DOHH2 (cell line): ENCODE measurements around the gene GLOD5.

Experiments
- EZH2phosphoT487 ChIP-seq: fragments of 200-600 bp; sonication (generic); IDR thresholded peaks from 2 replicates; pipeline ENCODE4 v1.6.1; 2017; ENCODE audit warnings: borderline replicate concordance, mild to moderate bottlenecking, antibody characterized with exemption, low read length, moderate library complexity, mixed read lengths
- TF ChIP-seq, protein P1 (sequence below): fragments of 200-600 bp; sonication (generic); IDR thresholded peaks from one replicate; pipeline ENCODE4 v1.5.1; 2014; ENCODE audit warnings: antibody characterized with exemption, mild to moderate bottlenecking, low read depth, low read length; ENCODE audit not compliant: poor library complexity, severe bottlenecking

- TF ChIP-seq, protein P1, sequence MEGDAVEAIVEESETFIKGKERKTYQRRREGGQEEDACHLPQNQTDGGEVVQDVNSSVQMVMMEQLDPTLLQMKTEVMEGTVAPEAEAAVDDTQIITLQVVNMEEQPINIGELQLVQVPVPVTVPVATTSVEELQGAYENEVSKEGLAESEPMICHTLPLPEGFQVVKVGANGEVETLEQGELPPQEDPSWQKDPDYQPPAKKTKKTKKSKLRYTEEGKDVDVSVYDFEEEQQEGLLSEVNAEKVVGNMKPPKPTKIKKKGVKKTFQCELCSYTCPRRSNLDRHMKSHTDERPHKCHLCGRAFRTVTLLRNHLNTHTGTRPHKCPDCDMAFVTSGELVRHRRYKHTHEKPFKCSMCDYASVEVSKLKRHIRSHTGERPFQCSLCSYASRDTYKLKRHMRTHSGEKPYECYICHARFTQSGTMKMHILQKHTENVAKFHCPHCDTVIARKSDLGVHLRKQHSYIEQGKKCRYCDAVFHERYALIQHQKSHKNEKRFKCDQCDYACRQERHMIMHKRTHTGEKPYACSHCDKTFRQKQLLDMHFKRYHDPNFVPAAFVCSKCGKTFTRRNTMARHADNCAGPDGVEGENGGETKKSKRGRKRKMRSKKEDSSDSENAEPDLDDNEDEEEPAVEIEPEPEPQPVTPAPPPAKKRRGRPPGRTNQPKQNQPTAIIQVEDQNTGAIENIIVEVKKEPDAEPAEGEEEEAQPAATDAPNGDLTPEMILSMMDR = no peak
- TF ChIP-seq EZH2phosphoT487 = no peak
These were observed 36.8 kb downstream of the GLOD5 start for GRCh38 chrX:48798318-48798717.
